Lung (tissue), 12 donors: Measurements from ENCODE around the gene FOXO3. TPM values are rescaled to one million over a fixed set of nuclear protein-coding genes. Genes with fewer than 3 reads are reported as not detected.

Source experiments
- ATAC-seq: fragments of 200-7000 bp; cut with Tn5 transposase; one replicate; pipeline ENCODE4 v1.9.1; 2020; ENCODE audit warnings: moderate number of reproducible peaks; ENCODE audit not compliant: insufficient read depth, low FRiP score
- DNase-seq, 3 donors: peaks; one replicate each; pipeline ENCODE4 v3.0.0-alpha.2; 2013 to 2017
- H3K27ac ChIP-seq, 2 donors: one replicate each; pipeline ENCODE4 v1.5.1; 2013; ENCODE audit warnings: mild to moderate bottlenecking in 2 of 2, moderate library complexity in 2 of 2, control low read depth in 1 of 2, inconsistent platforms in 1 of 2, low read depth in 1 of 2, low read length in 1 of 2
- H3K27me3 ChIP-seq, 3 donors: one replicate each; pipeline ENCODE4 v1.5.1; 2013; ENCODE audit warnings: low read length in 2 of 3; ENCODE audit not compliant: control insufficient read depth in 3 of 3, insufficient read depth in 3 of 3
- H3K36me3 ChIP-seq, 4 donors: one replicate each; pipeline ENCODE4 v1.5.1; 2013; ENCODE audit warnings: low read length in 4 of 4, mild to moderate bottlenecking in 1 of 4, moderate library complexity in 1 of 4; ENCODE audit not compliant: control insufficient read depth in 4 of 4, insufficient read depth in 4 of 4
- H3K4me1 ChIP-seq, 5 donors: one replicate each; pipeline ENCODE4 v1.5.1; 2013; ENCODE audit warnings: low read length in 5 of 5, mild to moderate bottlenecking in 2 of 5, moderate library complexity in 1 of 5; ENCODE audit not compliant: control insufficient read depth in 5 of 5, insufficient read depth in 5 of 5
- H3K4me3 ChIP-seq: one replicate; pipeline ENCODE4 v1.5.1; 2013; ENCODE audit warnings: mild to moderate bottlenecking, control low read depth, moderate library complexity
- H3K9ac ChIP-seq, 2 donors: one replicate each; pipeline ENCODE4 v1.5.1; 2013; ENCODE audit warnings: low read length in 2 of 2, control low read depth in 1 of 2; ENCODE audit not compliant: insufficient read depth in 1 of 2
- H3K9me3 ChIP-seq, 4 donors: one replicate each; pipeline ENCODE4 v1.5.1; 2013; ENCODE audit warnings: low read length in 3 of 4, mild to moderate bottlenecking in 1 of 4, moderate library complexity in 1 of 4; ENCODE audit not compliant: control insufficient read depth in 4 of 4, insufficient read depth in 3 of 4
- WGBS, 2 donors: extraction: QIAGEN DNeasy Blood & Tissue Kit; methylation state at CpG; one replicate each; pipeline ENCODE4 v1.1.7; 2013; 5-methylcytosine and 5-hydroxymethylcytosine counted together
- polyA plus RNA-seq, 2 donors: library from polyadenylated mRNA; stranded (reverse); fragments of 200-250 nt; gene quantifications; one replicate each; pipeline ENCODE4 v1.2.1, GENCODE V29; 2013
- total RNA-seq, 2 donors: library from RNA; depleted of rRNA in 1 of 2; stranded (reverse); fragments of >200 nt in 1 of 2; gene quantifications; one replicate each; pipeline ENCODE4 v1.2.1, GENCODE V29; 2014 to 2021
- TF ChIP-seq, protein P1 (sequence below): IDR thresholded peaks from 2 replicates; pipeline ENCODE4 v1.5.1; 2012; ENCODE audit warnings: mild to moderate bottlenecking; ENCODE audit errors: control extremely low read depth, extremely low read depth
- donor health status: control.
- donor health status: control.
- donor health status: Bipolar disorder and iron deficiency.
- donor health status: healthy.
- donor health status: DM: yes; HTN: yes; CAD: no.

Gene FOXO3
- total and polyA plus RNA-seq, 4 donors, result 12.1 to 101 (median 40.0) TPM

DNA sequence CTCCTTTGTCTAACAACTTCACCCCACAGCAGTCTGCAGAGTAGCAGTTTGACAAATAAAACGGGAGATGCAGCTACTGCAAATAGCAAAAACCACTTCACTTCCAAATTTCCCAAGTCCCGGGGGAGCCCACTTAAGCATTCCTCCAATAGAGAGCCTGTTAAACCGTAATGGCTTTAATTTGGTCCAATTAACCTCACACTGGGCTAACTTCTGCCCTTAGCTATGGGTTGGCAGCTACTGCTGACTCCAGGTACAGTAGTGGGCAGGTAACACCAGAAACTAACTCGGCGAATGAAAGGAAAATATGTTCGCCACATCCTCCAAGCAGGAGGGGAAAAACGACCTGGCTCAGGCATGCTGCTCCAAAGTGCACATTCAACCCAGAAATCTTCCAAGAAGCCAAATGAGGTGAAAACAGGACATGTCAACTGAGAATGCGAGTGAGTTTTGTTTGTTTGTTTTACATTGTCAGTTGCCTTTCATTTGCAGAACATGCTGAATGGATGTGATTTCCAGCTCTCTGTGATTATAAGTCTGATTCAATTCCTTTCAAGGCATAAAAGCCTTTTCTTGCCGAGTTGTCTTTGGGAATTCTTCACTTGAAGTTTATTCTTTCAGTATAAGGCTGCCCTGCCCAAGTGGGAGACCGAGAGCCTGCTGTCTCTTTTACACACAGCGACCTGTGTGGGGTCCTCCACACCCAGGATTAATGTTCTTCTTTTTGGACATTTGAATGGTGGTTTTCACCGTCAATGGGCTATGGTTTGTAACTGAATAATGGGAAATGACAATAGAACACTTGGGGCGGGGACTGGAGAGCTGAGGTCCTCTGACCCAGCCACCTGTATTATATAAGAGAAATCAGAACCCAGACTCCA, 170.2 kb downstream of the FOXO3 start:
- DNase-seq, result peak in 1 of 3 donors; percentile 57
- H3K4me3 ChIP-seq, result no peak overlapping the region
- TF ChIP-seq, protein P1, sequence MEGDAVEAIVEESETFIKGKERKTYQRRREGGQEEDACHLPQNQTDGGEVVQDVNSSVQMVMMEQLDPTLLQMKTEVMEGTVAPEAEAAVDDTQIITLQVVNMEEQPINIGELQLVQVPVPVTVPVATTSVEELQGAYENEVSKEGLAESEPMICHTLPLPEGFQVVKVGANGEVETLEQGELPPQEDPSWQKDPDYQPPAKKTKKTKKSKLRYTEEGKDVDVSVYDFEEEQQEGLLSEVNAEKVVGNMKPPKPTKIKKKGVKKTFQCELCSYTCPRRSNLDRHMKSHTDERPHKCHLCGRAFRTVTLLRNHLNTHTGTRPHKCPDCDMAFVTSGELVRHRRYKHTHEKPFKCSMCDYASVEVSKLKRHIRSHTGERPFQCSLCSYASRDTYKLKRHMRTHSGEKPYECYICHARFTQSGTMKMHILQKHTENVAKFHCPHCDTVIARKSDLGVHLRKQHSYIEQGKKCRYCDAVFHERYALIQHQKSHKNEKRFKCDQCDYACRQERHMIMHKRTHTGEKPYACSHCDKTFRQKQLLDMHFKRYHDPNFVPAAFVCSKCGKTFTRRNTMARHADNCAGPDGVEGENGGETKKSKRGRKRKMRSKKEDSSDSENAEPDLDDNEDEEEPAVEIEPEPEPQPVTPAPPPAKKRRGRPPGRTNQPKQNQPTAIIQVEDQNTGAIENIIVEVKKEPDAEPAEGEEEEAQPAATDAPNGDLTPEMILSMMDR, result no peak
- WGBS, 2 donors, result 61 to 69% methylated on average over 13 of the region's 13 CpGs
- no peaks in the 10 kb centered on the region for H3K27me3 ChIP-seq
- peaks cover 0 to 19% (median 3%) of the 10 kb centered on the region in 5 donors for H3K4me1 ChIP-seq
- no peak overlapping the region for H3K27ac ChIP-seq
- H3K9me3 ChIP-seq, result no peaks in the 10 kb centered on the region
- H3K9ac ChIP-seq, result peak overlapping the region in 1 of 2 donors; percentile 65
- no peaks in the 10 kb centered on the region for H3K36me3 ChIP-seq
- ATAC-seq, result no peak

DNA sequence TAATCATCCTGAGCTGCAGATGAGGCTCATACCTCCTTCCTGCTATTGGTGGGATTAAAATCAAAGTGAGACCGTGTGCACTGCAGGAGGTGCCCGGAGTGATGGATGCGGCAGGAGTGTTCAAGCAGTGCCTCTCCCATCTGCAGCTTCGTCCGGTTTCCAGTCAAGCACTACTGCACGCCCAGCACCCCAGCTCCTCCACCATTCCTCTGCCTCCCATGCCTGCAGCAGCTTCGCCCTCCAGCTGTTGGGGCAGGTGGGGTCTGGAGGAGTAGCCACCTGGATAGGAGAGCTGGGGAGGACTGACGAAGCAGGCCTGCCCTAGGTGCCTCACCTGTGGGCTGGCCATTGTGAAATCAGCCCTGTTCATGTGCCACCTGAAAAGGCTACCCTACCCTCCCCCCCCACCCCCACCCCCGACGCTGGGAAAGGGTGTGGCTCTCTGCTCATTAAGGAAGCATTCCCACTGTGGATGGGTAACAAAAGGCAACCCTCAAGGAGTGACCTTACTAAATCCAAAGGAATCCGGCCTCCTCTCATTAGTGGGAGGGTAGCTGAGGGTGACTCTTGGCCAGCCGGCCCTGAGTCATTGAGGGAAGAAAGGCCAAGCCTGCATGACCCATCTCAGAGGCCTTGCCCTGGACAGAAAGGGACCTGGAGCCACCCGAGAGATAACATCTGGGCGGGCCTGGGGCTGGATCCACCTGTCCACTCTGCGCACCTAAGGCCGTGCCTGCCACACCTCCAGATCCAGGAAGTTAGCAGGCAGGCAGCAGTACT, 171.6 kb downstream of the FOXO3 start:
- no peaks in the 10 kb centered on the region for H3K36me3 ChIP-seq
- 88 to 89% methylated on average over 16 of the region's 16 CpGs for WGBS, 2 donors
- no peaks in the 10 kb centered on the region for H3K27me3 ChIP-seq
- H3K4me1 ChIP-seq, result peaks cover 0 to 19% (median 3%) of the 10 kb centered on the region in 5 donors
- no peak for ATAC-seq
- H3K9me3 ChIP-seq, result no peaks in the 10 kb centered on the region
- H3K27ac ChIP-seq, result no peak overlapping the region
- TF ChIP-seq, protein P1, result no peak
- H3K4me3 ChIP-seq, result no peak overlapping the region
- DNase-seq, result no peak
- no peak overlapping the region for H3K9ac ChIP-seq

DNA sequence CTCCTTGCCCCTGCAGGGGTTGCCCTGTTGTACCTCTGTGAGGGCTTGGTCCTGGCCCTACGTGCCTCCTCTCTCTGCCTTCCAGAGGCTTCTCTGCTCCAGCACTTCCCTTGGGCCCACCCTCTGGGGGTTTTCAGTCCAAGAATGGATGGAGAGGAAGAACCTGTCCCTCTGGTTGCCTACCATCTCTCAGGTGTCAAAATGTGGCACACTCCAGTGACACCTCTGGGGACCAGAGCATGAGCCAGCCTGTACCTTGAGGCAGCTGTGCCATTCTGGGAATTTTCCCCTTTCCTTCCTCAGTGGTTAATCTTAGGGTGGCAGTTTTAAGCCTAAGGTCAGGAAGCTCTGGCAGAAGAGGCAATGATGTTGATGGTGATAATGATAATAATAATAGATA, 172.3 kb downstream of the FOXO3 start:
- Histone ChIP-seq H3K27me3 (no peaks in the 10 kb centered on the region), H3K9ac (no peak overlapping the region), H3K36me3 (no peaks in the 10 kb centered on the region), H3K4me1 (peaks cover 0 to 19% (median 3%) of the 10 kb centered on the region in 5 donors), H3K27ac (no peak overlapping the region), H3K9me3 (no peaks in the 10 kb centered on the region), H3K4me3 (no peak overlapping the region)
- TF ChIP-seq, protein P1, result no peak
- DNase-seq, result no peak
- ATAC-seq, result no peak
- WGBS, 2 donors, result 97 to 100% methylated on average over 1 of the region's 1 CpG
